Panc1 (cell line): ENCODE data around the gene DSCAM. TPM values are rescaled to one million over a fixed set of nuclear protein-coding genes. Genes with fewer than 3 reads are reported as not detected.

Experiments used
- ATAC-seq: fragments of 200-7000 bp; cut with Tn5 transposase; 2 replicates; pipeline ENCODE4 v1.9.1; 2020; ENCODE audit warnings: mild to moderate bottlenecking, moderate library complexity
- BruUV-seq: library from RNA; stranded (reverse); fragments of 400-500 nt; replicated peaks from 2 replicates; lab custom pipeline; 2021; lab: Mats Ljungman, UMichigan
- CTCF ChIA-PET: fragments of 300-600 bp; sonication (Branson Sonifier 250); formaldehyde crosslinking; loops from one replicate; lab custom pipeline; 2022; ENCODE audit warnings: antibody characterized with exemption; lab: Charles Lee
- POLR2A ChIA-PET: fragments of 300-600 bp; sonication (Branson Sonifier 250); formaldehyde crosslinking; loops from one replicate; lab custom pipeline; 2022; ENCODE audit warnings: antibody characterized with exemption; lab: Charles Lee
- DNase-seq: peaks from one replicate; pipeline ENCODE4 v3.0.0-alpha.2; 2010; ENCODE audit warnings: low read depth, low spot score
- H3K27ac ChIP-seq: 2 replicates; pipeline ENCODE4 v1.5.1; 2011; ENCODE audit warnings: mild to moderate bottlenecking, low read length, inconsistent platforms
- H3K27me3 ChIP-seq: fragments of 200-500 bp; sonication (Bioruptor generic); 2 replicates; pipeline ENCODE4 v1.6.0; 2014; ENCODE audit warnings: low read length, inconsistent platforms; ENCODE audit not compliant: control insufficient read depth, insufficient read depth
- H3K36me3 ChIP-seq: fragments of 200-500 bp; sonication (Bioruptor generic); 2 replicates; pipeline ENCODE4 v1.5.1; 2014; ENCODE audit warnings: inconsistent platforms, mild to moderate bottlenecking, low read length, moderate library complexity; ENCODE audit not compliant: control insufficient read depth, insufficient read depth
- H3K4me1 ChIP-seq: 2 replicates; pipeline ENCODE4 v1.5.1; 2011; ENCODE audit warnings: inconsistent platforms, mild to moderate bottlenecking, low read length, moderate library complexity; ENCODE audit not compliant: control insufficient read depth, insufficient read depth
- H3K4me3 ChIP-seq, 2 experiments: 2 replicates each; pipeline ENCODE4 v1.5.1; 2011 to 2012; ENCODE audit warnings: low read depth in 2 of 2, low read length in 2 of 2, mild to moderate bottlenecking in 2 of 2, inconsistent platforms in 1 of 2, moderate library complexity in 1 of 2
- H3K9me3 ChIP-seq: fragments of 200-500 bp; sonication (Bioruptor generic); 2 replicates; pipeline ENCODE4 v1.5.1; 2014; ENCODE audit warnings: low read depth, mild to moderate bottlenecking, inconsistent platforms, low read length, moderate library complexity; ENCODE audit not compliant: control insufficient read depth, insufficient read depth
- POLR2AphosphoS5 ChIP-seq: IDR thresholded peaks from 2 replicates; pipeline ENCODE4 v1.6.1; 2012; ENCODE audit warnings: mild to moderate bottlenecking, low read depth, low read length, moderate library complexity
- SIN3A ChIP-seq: IDR thresholded peaks from 2 replicates; pipeline ENCODE4 v1.6.1; 2012; ENCODE audit warnings: low read depth, mild to moderate bottlenecking, low read length, moderate library complexity, borderline replicate concordance; ENCODE audit not compliant: insufficient read depth
- TCF7L2 ChIP-seq: IDR thresholded peaks from 2 replicates; pipeline ENCODE4 v1.6.1; 2011; ENCODE audit warnings: mild to moderate bottlenecking, low read depth, low read length, inconsistent platforms
- in situ Hi-C: cut with HindIII; loops from 2 replicates; pipeline ENCODE4 v1.10.0; 2016; ENCODE audit warnings: low sequenced_read_pairs, low pct_unique_long_range_greater_than_20kb
- intact Hi-C: fragments of 100-400 bp; cut with micrococcal nuclease; formaldehyde crosslinking; loops from one replicate; pipeline ENCODE4 v1.10.0; 2022; ENCODE audit not compliant: unreplicated experiment
- total RNA-seq: library from RNA; stranded (reverse); gene quantifications from one replicate; pipeline ENCODE4 v1.2.1, GENCODE V29; 2021; ENCODE audit not compliant: unreplicated experiment
- TF ChIP-seq, protein P1 (sequence below): fragments of 450-650 bp; IDR thresholded peaks from 2 replicates; pipeline ENCODE4 v1.5.1; 2017; ENCODE audit warnings: mild to moderate bottlenecking
- TF ChIP-seq, protein P2 (sequence below), 2 experiments: IDR thresholded peaks; 2 replicates each; pipeline ENCODE4 v1.6.1; 2011 to 2012; ENCODE audit warnings: low read depth in 2 of 2, control low read depth in 1 of 2, low read length in 1 of 2, mild to moderate bottlenecking in 1 of 2, moderate library complexity in 1 of 2; ENCODE audit not compliant: insufficient read depth in 1 of 2

DSCAM gene
- total RNA-seq, 1 experiment from 2014 or later: not detected

DNA sequence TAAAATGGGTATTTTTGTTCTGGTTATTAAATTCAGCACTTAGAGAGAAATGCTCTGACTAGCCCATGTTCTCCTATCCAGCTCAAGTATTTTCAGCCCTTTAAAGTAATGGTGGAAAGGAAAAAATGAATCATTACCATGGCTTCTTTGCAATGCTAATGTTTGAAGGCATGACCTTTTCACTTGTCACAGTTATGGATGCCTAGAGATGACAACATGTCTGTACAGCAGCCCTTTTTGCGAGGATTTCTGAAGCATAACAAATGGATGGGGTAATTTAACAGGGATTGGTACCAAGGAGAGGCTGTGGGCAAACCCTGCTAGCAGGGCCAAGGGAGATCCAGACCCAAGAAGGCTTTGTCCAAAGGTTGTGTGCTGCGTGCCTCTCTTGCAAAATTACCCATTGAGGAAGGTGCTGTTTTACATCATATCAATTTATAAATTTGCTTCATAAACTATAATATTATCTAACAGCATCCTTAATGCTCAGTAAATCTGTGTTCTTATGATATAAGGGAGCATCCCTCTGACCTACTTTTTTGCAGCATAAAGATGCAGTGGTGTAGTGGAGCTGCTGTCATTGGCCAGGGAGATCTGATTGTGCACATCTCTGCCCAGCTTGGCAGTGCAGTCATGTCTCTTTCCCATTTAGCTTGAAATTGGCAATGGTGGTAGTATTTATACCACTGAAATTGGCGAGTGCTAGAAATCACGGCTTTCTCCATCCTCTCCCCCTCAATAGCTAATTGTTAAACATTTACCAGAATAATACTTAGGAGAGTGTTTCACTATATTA lies 652.6 kb downstream of the DSCAM start:
- POLR2A ChIA-PET: no interaction called here

DNA sequence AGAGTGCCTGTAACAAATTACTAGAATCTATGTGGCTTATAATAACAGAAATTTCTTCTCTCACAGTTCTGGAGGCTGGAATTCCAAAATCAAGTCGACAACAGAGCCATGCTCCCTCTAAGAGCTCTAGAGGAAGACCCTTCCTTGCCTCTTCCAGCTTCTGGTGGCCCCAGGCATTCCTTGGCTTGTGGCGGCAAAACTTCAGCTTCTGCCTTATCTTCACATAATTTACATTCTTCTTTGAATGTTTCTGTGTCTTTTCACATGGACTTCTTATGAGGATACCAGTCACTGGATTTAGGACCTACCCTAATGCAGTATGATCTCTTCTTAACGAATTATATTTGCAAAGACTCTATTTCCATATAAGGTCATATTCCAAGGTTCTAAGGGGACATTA lies 655.3 kb downstream of the DSCAM start:
- in situ Hi-C loops: no loop called here
- Histone ChIP-seq H3K27ac (no peak overlapping the region), H3K9me3 (no peaks in the 10 kb centered on the region), H3K4me1 (no peaks in the 10 kb centered on the region), H3K36me3 (no peaks in the 10 kb centered on the region), H3K27me3 (no peaks in the 10 kb centered on the region; the same call in 1 of the 2 replicates), H3K4me3 (no peak overlapping the region)
- BruUV-seq: no TSS peak
- DNase-seq: no peak
- no peak for TF ChIP-seq TCF7L2
- TF ChIP-seq POLR2AphosphoS5: no peak
- TF ChIP-seq, protein P1, sequence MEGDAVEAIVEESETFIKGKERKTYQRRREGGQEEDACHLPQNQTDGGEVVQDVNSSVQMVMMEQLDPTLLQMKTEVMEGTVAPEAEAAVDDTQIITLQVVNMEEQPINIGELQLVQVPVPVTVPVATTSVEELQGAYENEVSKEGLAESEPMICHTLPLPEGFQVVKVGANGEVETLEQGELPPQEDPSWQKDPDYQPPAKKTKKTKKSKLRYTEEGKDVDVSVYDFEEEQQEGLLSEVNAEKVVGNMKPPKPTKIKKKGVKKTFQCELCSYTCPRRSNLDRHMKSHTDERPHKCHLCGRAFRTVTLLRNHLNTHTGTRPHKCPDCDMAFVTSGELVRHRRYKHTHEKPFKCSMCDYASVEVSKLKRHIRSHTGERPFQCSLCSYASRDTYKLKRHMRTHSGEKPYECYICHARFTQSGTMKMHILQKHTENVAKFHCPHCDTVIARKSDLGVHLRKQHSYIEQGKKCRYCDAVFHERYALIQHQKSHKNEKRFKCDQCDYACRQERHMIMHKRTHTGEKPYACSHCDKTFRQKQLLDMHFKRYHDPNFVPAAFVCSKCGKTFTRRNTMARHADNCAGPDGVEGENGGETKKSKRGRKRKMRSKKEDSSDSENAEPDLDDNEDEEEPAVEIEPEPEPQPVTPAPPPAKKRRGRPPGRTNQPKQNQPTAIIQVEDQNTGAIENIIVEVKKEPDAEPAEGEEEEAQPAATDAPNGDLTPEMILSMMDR: no peak
- TF ChIP-seq, protein P2, sequence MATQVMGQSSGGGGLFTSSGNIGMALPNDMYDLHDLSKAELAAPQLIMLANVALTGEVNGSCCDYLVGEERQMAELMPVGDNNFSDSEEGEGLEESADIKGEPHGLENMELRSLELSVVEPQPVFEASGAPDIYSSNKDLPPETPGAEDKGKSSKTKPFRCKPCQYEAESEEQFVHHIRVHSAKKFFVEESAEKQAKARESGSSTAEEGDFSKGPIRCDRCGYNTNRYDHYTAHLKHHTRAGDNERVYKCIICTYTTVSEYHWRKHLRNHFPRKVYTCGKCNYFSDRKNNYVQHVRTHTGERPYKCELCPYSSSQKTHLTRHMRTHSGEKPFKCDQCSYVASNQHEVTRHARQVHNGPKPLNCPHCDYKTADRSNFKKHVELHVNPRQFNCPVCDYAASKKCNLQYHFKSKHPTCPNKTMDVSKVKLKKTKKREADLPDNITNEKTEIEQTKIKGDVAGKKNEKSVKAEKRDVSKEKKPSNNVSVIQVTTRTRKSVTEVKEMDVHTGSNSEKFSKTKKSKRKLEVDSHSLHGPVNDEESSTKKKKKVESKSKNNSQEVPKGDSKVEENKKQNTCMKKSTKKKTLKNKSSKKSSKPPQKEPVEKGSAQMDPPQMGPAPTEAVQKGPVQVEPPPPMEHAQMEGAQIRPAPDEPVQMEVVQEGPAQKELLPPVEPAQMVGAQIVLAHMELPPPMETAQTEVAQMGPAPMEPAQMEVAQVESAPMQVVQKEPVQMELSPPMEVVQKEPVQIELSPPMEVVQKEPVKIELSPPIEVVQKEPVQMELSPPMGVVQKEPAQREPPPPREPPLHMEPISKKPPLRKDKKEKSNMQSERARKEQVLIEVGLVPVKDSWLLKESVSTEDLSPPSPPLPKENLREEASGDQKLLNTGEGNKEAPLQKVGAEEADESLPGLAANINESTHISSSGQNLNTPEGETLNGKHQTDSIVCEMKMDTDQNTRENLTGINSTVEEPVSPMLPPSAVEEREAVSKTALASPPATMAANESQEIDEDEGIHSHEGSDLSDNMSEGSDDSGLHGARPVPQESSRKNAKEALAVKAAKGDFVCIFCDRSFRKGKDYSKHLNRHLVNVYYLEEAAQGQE (IDR thresholded peaks at IDR 0.05; ENCODE audit: insufficient read depth in 1 of 2, low read depth in 2 of 2, low read length in 1 of 2): no peak
- TF ChIP-seq SIN3A: no peak
- CTCF ChIA-PET: no interaction called here
- ATAC-seq: no peak
- intact Hi-C loops: no loop called here
- POLR2A ChIA-PET: no interaction called here

More for the DNA sequence above, 652.6 kb downstream of the DSCAM start:
- TF ChIP-seq TCF7L2: no peak
- TF ChIP-seq, protein P1: no peak
- no peaks in the 10 kb centered on the region for H3K27me3 ChIP-seq
- DNase-seq: no peak
- CTCF ChIA-PET: no interaction called here
- H3K9me3 ChIP-seq: no peaks in the 10 kb centered on the region
- in situ Hi-C loops: no loop called here
- no peak overlapping the region for H3K4me3 ChIP-seq
- no peaks in the 10 kb centered on the region for H3K36me3 ChIP-seq
- intact Hi-C loops: no loop called here
- ATAC-seq: no peak
- no peaks in the 10 kb centered on the region for H3K4me1 ChIP-seq
- H3K27ac ChIP-seq: no peak overlapping the region
- no TSS peak for BruUV-seq
